Smooth muscle cell (in vitro differentiated cells): ENCODE data around the gene SYT13. TPM values are rescaled to one million over a fixed set of nuclear protein-coding genes. Genes with fewer than 3 reads are reported as not detected.
"Not testable (repeated sequence)": the region's sequence is repeated elsewhere in the genome, so short reads cannot be mapped to it uniquely, and the experiment has no call there.

Experiments used
- DNase-seq: peaks from one replicate; lab custom pipeline; 2025; ENCODE audit not compliant: unreplicated experiment; lab: John Stamatoyannopoulos, UW
- H2AFZ ChIP-seq: fragments of 200-600 bp; sonication (generic); 2 replicates; pipeline ENCODE4 v1.6.0; 2016; ENCODE audit warnings: antibody characterized with exemption, low read depth, mild to moderate bottlenecking
- H3F3A ChIP-seq: fragments of 200-600 bp; sonication (generic); 2 replicates; pipeline ENCODE4 v1.6.0; 2017; ENCODE audit warnings: antibody characterized with exemption, low read depth
- H3K27ac ChIP-seq: fragments of 200-600 bp; sonication (generic); 2 replicates; pipeline ENCODE4 v1.5.1; 2016; ENCODE audit warnings: low read depth, mild to moderate bottlenecking
- H3K27me3 ChIP-seq: fragments of 200-600 bp; sonication (generic); 2 replicates; pipeline ENCODE4 v1.6.1; 2016; ENCODE audit warnings: low read depth, mild to moderate bottlenecking
- H3K36me3 ChIP-seq: fragments of 200-600 bp; sonication (generic); 2 replicates; pipeline ENCODE4 v1.5.1; 2016; ENCODE audit warnings: low read depth
- H3K4me1 ChIP-seq: fragments of 200-600 bp; sonication (generic); 2 replicates; pipeline ENCODE4 v1.5.1; 2016; ENCODE audit warnings: low read depth
- H3K4me2 ChIP-seq: fragments of 200-600 bp; sonication (generic); 2 replicates; pipeline ENCODE4 v1.6.0; 2016; ENCODE audit warnings: mild to moderate bottlenecking
- H3K4me3 ChIP-seq: fragments of 200-600 bp; sonication (generic); 2 replicates; pipeline ENCODE4 v1.5.1; 2016; ENCODE audit warnings: mild to moderate bottlenecking
- H3K79me2 ChIP-seq: fragments of 200-600 bp; sonication (generic); 2 replicates; pipeline ENCODE4 v1.6.0; 2016; ENCODE audit warnings: low read depth, mild to moderate bottlenecking
- H3K9ac ChIP-seq: fragments of 200-600 bp; sonication (generic); 2 replicates; pipeline ENCODE4 v1.6.0; 2016; ENCODE audit warnings: low read depth
- H3K9me3 ChIP-seq: fragments of 200-600 bp; sonication (generic); replicated peaks from 2 replicates; pipeline ENCODE4 v1.5.1; 2016; ENCODE audit warnings: low read depth
- H4K20me1 ChIP-seq: fragments of 200-600 bp; sonication (generic); 2 replicates; pipeline ENCODE4 v1.6.0; 2016; ENCODE audit warnings: low read depth
- WGBS: methylation state at CpG from one replicate; pipeline ENCODE4 v1.1.7; 2016; ENCODE audit warnings: low lambda C conversion rate; 5-methylcytosine and 5-hydroxymethylcytosine counted together
- polyA plus RNA-seq: library from polyadenylated mRNA; unstranded; fragments of >200 nt; fragmentation: Nextera tagmentation; extraction: Ambion mirVana; gene quantifications from 2 replicates; pipeline ENCODE4 v1.2.1, GENCODE V29; 2016
- total RNA-seq: library from RNA; depleted of rRNA; stranded (reverse); fragments of >200 nt; gene quantifications from 2 replicates; pipeline ENCODE4 v1.2.3, GENCODE V29; 2014
- TF ChIP-seq, protein P1 (sequence below): fragments of 200-600 bp; sonication (generic); IDR thresholded peaks from 2 replicates; pipeline ENCODE4 v1.5.1; 2017; ENCODE audit warnings: borderline replicate concordance, mild to moderate bottlenecking, antibody characterized with exemption; ENCODE audit not compliant: insufficient read depth, poor library complexity, severe bottlenecking

The SYT13 gene
- total and polyA plus RNA-seq, 2 experiments from 2014 or later, result 0.47 to 1.3 TPM

DNA sequence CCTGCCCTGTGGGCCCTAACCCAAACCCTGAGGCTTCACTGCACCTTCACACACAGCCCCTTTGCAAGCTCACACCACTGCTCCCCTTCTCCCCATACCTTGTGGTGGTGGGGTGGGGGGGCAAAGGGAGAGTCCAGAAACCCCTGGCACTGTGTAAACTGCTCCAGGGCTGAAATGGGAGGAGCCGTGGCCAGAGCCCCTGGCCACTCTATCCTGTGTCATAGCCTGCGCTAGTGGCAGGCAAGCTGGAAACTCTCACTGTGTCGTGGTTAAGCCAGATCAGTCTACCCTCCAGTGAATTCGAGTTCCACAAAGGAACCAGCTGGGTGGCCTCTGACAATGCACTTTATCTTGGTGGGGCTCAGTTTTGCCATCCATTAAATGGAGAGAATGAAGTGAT is 8.4 kb upstream of the SYT13 start:
- no peaks in the 10 kb centered on the region for H4K20me1 ChIP-seq
- no peaks in the 10 kb centered on the region for H3F3A ChIP-seq
- H3K4me3 ChIP-seq, result no peak overlapping the region
- H3K4me2 ChIP-seq, result no peak overlapping the region
- peaks cover 26% of the 10 kb centered on the region for H3K27me3 ChIP-seq
- H3K9me3 ChIP-seq, result no peaks in the 10 kb centered on the region
- no peaks in the 10 kb centered on the region for H3K4me1 ChIP-seq
- 80% methylated on average over 4 of the region's 4 CpGs for WGBS
- no peaks in the 10 kb centered on the region for H3K36me3 ChIP-seq
- TF ChIP-seq, protein P1, sequence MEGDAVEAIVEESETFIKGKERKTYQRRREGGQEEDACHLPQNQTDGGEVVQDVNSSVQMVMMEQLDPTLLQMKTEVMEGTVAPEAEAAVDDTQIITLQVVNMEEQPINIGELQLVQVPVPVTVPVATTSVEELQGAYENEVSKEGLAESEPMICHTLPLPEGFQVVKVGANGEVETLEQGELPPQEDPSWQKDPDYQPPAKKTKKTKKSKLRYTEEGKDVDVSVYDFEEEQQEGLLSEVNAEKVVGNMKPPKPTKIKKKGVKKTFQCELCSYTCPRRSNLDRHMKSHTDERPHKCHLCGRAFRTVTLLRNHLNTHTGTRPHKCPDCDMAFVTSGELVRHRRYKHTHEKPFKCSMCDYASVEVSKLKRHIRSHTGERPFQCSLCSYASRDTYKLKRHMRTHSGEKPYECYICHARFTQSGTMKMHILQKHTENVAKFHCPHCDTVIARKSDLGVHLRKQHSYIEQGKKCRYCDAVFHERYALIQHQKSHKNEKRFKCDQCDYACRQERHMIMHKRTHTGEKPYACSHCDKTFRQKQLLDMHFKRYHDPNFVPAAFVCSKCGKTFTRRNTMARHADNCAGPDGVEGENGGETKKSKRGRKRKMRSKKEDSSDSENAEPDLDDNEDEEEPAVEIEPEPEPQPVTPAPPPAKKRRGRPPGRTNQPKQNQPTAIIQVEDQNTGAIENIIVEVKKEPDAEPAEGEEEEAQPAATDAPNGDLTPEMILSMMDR, result no peak
- no peak for DNase-seq
- no peak overlapping the region for H2AFZ ChIP-seq
- no peak overlapping the region for H3K27ac ChIP-seq
- H3K79me2 ChIP-seq, result no peaks in the 10 kb centered on the region
- no peak overlapping the region for H3K9ac ChIP-seq

DNA sequence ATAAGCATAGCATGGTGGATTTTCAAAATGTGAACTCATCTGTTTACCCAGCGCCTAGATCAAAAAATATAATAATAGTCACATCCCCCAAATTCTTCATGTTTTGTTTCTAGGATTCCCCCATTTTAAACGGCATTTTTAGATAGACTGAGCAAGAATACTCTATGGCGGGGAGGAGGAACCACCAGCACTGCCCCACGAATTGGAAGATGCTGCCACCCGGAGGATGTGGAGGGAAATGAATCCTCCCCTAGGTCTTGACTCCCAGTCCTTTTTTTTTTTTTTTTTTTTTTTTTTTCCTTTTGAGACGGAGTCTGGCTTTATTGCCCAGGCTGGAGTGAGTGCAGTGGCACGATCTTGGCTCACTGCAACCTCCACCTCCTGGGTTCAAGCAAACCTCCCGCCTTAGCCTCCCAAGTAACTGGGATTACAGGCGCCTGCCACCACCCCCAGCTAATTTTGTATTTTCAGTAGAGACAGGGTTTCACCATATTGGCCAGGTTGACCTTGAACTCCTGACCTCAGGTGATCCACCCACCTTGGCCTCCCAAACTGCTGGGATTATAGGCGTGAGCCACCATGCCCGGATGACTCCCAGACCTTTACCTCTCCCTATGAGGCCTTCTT is 7.5 kb upstream of the SYT13 start:
- TF ChIP-seq, protein P1, result peak; percentile 44
- not testable (repeated sequence) for H3K27ac ChIP-seq, H3K79me2 ChIP-seq, H3K9ac ChIP-seq, H2AFZ ChIP-seq, H3K36me3 ChIP-seq, H3F3A ChIP-seq, H4K20me1 ChIP-seq, H3K4me1 ChIP-seq, H3K4me3 ChIP-seq, H3K4me2 ChIP-seq, H3K9me3 ChIP-seq
- peak; percentile 11 for DNase-seq
- 23% methylated on average over 11 of the region's 11 CpGs for WGBS
- peaks cover 26% of the 10 kb centered on the region for H3K27me3 ChIP-seq

DNA sequence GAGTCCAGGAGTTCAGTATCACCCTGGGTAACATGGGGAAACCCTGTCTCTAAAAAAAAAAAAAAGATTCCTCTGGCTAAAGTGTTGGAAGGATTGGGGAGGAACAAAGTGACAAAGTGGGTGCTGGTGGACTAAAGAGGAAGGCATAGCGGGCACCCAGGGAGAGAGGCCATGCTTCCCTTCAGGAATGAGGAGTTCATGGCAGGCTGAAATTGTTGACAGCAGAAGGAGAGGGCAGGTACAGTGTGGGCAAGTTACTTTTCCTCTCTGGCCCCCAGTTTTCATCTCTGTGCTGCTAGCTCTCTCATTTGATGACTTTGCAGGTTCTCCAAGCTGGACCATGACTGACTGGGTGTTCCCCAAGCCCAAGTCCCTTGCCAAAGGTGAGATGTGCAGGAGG is 4.4 kb upstream of the SYT13 start:
- H4K20me1 ChIP-seq, result no peaks in the 10 kb centered on the region
- no peak overlapping the region for H3K4me2 ChIP-seq
- H3K36me3 ChIP-seq, result no peaks in the 10 kb centered on the region
- 91% methylated on average over 1 of the region's 1 CpG for WGBS
- TF ChIP-seq, protein P1, result no peak
- H2AFZ ChIP-seq, result no peak overlapping the region
- H3F3A ChIP-seq, result no peaks in the 10 kb centered on the region
- DNase-seq, result no peak
- no peak overlapping the region for H3K9ac ChIP-seq
- peaks cover 49% of the 10 kb centered on the region for H3K27me3 ChIP-seq
- H3K4me1 ChIP-seq, result peaks cover 7% of the 10 kb centered on the region
- H3K79me2 ChIP-seq, result no peaks in the 10 kb centered on the region
- no peak overlapping the region for H3K4me3 ChIP-seq
- H3K9me3 ChIP-seq, result no peaks in the 10 kb centered on the region
- no peak overlapping the region for H3K27ac ChIP-seq

DNA sequence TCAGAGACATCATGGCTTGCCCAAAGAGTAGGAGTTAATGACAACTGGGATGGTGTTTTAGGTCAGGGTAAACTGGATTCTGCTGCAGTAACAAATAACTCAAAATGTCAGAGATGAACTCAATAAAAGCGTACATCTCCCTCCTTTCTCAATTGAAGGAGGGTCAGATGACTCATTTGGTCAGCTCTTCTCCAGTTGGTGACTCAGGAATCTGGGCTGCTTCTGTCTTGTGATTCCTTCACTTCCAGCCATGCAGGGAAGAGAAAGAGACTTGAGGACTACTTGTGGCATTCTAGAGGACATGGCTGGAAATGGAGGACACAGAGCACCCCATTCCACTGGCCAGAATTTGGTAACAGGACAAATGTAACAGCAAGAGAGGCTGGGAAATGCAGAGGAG is 3.2 kb upstream of the SYT13 start:
- Histone ChIP-seq H3K4me2 (no peak overlapping the region), H3F3A (no peaks in the 10 kb centered on the region), H3K4me1 (peaks cover 7% of the 10 kb centered on the region), H3K27me3 (peaks cover 62% of the 10 kb centered on the region), H4K20me1 (no peaks in the 10 kb centered on the region), H3K9ac (no peak overlapping the region), H3K79me2 (no peaks in the 10 kb centered on the region), H3K36me3 (no peaks in the 10 kb centered on the region), H3K9me3 (no peaks in the 10 kb centered on the region), H2AFZ (no peak overlapping the region), H3K4me3 (no peak overlapping the region), H3K27ac (no peak overlapping the region)
- DNase-seq, result no peak
- TF ChIP-seq, protein P1, result no peak
- WGBS, result 37% methylated on average over 1 of the region's 1 CpG
